K562 (cell line): ENCODE measurements around the gene MAPK4. TPM values are rescaled to one million over a fixed set of nuclear protein-coding genes. Genes with fewer than 3 reads are reported as not detected.

ENCODE experiments used
- KDM2B ChIP-seq: fragments of 250-450 bp; sonication (Bioruptor Pico); IDR thresholded peaks from 2 replicates; pipeline ENCODE4 v1.8.0; 2021; ENCODE audit warnings: mild to moderate bottlenecking, moderate library complexity
- POLR2G ChIP-seq: fragments of 200-400 bp; formaldehyde crosslinking; IDR thresholded peaks from 2 replicates; pipeline ENCODE4 v1.6.1; 2017; ENCODE audit warnings: low read depth, mild to moderate bottlenecking, antibody characterized with exemption, low read length, moderate library complexity
- YY1 ChIP-seq, 3 experiments: IDR thresholded peaks; 2 replicates each; pipeline ENCODE4 v1.6.1; 2011; ENCODE audit warnings: low read length in 2 of 3, mild to moderate bottlenecking in 2 of 3, moderate library complexity in 2 of 3, borderline replicate concordance in 1 of 3, control low read depth in 1 of 3, low read depth in 1 of 3; ENCODE audit not compliant: insufficient read depth in 3 of 3, insufficient replicate concordance in 2 of 3, control insufficient read depth in 1 of 3, insufficient read length in 1 of 3; ENCODE audit errors: extremely low read depth in 1 of 3
- ZFP1 ChIP-seq: fragments of 450-650 bp; formaldehyde crosslinking; IDR thresholded peaks from 2 replicates; pipeline ENCODE4 v1.4.0; 2020; ENCODE audit warnings: mild to moderate bottlenecking, mixed read lengths
- ZNF316 ChIP-seq: fragments of 450-650 bp; IDR thresholded peaks from 2 replicates; pipeline ENCODE4 v1.6.1; 2016
- polyA plus RNA-seq, 8 experiments: library from polyadenylated mRNA; depleted of rRNA in 4 of 8; stranded (reverse) in 5 of 8; unstranded in 3 of 8; fragments of >200 nt; fragmentation: Nextera tagmentation in 2 of 8; fragmentation: Illumina TruSeq in 1 of 8; extraction: Ambion mirVana in 2 of 8; extraction: Trizol in 1 of 8; gene quantifications; 2 replicates each; pipeline versions ENCODE4 v1.2.1 to v1.2.3, GENCODE V29; 2011 to 2014; ENCODE audit warnings: inconsistent platforms in 1 of 8, missing spikeins in 1 of 8
- total RNA-seq, 7 experiments: library from RNA; depleted of rRNA in 6 of 7; stranded (reverse); fragments of >200 nt in 6 of 7; fragmentation: Illumina TruSeq in 2 of 7; extraction: Trizol in 2 of 7; gene quantifications; 2 replicates each; pipeline versions ENCODE4 v1.2.1 to v1.2.3, GENCODE V29; 2011 to 2021; ENCODE audit warnings: low replicate concordance in 1 of 7
- TF ChIP-seq, protein P1 (sequence below): fragments of 250-450 bp; sonication (Bioruptor Pico); IDR thresholded peaks from 2 replicates; pipeline ENCODE4 v1.4.0; 2020; ENCODE audit warnings: mild to moderate bottlenecking, moderate library complexity
- TF ChIP-seq, protein P2 (sequence below): IDR thresholded peaks from 2 replicates; pipeline ENCODE4 v1.6.1; 2016; ENCODE audit warnings: missing genetic modification characterization, missing compliant biosample characterization
- TF ChIP-seq, protein P3 (sequence below): fragments of 450-650 bp; formaldehyde crosslinking; IDR thresholded peaks from 2 replicates; pipeline ENCODE4 v1.4.0; 2020; ENCODE audit warnings: mild to moderate bottlenecking
- TF ChIP-seq, protein P4 (sequence below): fragments of 450-650 bp; formaldehyde crosslinking; conservative IDR thresholded peaks from 2 replicates; pipeline ENCODE4 v1.4.0; 2022; ENCODE audit warnings: mild to moderate bottlenecking, missing genetic modification characterization

MAPK4 gene
- total and polyA plus RNA-seq, 9 of the 15 experiments (the other 6 are each of a cell fraction or from before 2014, with no cell fraction given), result not detected

DNA sequence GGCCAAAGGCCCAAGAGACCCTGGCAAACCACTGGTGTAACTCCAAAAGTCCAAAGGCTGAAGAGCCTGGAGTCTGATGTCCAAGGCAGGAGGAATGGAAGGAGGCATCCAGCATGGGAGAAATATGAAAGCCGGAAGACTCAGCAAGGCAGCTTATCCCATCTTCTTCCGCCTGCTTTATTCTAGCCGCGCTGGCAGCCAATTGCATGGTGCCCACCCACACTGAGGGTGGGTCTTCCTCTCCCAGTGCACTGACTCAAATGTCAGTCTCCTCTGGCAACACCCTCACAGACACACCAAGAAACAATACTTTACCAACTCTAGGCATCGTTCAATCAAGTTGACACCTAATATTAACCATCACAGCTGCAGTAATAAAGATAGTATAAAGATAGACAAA is 34.1 kb downstream of the MAPK4 start (continued):
- TF ChIP-seq, protein P1, sequence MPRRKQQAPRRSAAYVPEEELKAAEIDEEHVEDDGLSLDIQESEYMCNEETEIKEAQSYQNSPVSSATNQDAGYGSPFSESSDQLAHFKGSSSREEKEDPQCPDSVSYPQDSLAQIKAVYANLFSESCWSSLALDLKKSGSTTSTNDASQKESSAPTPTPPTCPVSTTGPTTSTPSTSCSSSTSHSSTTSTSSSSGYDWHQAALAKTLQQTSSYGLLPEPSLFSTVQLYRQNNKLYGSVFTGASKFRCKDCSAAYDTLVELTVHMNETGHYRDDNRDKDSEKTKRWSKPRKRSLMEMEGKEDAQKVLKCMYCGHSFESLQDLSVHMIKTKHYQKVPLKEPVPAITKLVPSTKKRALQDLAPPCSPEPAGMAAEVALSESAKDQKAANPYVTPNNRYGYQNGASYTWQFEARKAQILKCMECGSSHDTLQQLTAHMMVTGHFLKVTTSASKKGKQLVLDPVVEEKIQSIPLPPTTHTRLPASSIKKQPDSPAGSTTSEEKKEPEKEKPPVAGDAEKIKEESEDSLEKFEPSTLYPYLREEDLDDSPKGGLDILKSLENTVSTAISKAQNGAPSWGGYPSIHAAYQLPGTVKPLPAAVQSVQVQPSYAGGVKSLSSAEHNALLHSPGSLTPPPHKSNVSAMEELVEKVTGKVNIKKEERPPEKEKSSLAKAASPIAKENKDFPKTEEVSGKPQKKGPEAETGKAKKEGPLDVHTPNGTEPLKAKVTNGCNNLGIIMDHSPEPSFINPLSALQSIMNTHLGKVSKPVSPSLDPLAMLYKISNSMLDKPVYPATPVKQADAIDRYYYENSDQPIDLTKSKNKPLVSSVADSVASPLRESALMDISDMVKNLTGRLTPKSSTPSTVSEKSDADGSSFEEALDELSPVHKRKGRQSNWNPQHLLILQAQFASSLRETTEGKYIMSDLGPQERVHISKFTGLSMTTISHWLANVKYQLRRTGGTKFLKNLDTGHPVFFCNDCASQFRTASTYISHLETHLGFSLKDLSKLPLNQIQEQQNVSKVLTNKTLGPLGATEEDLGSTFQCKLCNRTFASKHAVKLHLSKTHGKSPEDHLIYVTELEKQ (CRISPR knock-in tag), result no peak
- TF ChIP-seq, protein P2, sequence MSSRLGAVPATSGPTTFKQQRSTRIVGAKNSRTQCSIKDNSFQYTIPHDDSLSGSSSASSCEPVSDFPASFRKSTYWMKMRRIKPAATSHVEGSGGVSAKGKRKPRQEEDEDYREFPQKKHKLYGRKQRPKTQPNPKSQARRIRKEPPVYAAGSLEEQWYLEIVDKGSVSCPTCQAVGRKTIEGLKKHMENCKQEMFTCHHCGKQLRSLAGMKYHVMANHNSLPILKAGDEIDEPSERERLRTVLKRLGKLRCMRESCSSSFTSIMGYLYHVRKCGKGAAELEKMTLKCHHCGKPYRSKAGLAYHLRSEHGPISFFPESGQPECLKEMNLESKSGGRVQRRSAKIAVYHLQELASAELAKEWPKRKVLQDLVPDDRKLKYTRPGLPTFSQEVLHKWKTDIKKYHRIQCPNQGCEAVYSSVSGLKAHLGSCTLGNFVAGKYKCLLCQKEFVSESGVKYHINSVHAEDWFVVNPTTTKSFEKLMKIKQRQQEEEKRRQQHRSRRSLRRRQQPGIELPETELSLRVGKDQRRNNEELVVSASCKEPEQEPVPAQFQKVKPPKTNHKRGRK (tag), result no peak
- TF ChIP-seq ZFP1 (CRISPR knock-in tag) (no peak), YY1 (IDR thresholded peaks at IDR 0.05; ENCODE audit: borderline replicate concordance in 1 of 3, control insufficient read depth in 1 of 3, extremely low read depth in 1 of 3, insufficient read depth in 3 of 3, insufficient read length in 1 of 3, insufficient replicate concordance in 2 of 3, low read depth in 1 of 3, low read length in 2 of 3) (no peak), KDM2B (no peak), ZNF316 (no peak), POLR2G (no peak)
- TF ChIP-seq, protein P3, sequence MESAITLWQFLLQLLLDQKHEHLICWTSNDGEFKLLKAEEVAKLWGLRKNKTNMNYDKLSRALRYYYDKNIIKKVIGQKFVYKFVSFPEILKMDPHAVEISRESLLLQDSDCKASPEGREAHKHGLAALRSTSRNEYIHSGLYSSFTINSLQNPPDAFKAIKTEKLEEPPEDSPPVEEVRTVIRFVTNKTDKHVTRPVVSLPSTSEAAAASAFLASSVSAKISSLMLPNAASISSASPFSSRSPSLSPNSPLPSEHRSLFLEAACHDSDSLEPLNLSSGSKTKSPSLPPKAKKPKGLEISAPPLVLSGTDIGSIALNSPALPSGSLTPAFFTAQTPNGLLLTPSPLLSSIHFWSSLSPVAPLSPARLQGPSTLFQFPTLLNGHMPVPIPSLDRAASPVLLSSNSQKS, result no peak
- TF ChIP-seq, protein P4, sequence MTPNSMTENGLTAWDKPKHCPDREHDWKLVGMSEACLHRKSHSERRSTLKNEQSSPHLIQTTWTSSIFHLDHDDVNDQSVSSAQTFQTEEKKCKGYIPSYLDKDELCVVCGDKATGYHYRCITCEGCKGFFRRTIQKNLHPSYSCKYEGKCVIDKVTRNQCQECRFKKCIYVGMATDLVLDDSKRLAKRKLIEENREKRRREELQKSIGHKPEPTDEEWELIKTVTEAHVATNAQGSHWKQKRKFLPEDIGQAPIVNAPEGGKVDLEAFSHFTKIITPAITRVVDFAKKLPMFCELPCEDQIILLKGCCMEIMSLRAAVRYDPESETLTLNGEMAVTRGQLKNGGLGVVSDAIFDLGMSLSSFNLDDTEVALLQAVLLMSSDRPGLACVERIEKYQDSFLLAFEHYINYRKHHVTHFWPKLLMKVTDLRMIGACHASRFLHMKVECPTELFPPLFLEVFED (CRISPR knock-in tag), result no peak
